ENCODE data around the gene DPP6.
"Not testable (repeated sequence)": the region's sequence is repeated elsewhere in the genome, so short reads cannot be mapped to it uniquely, and the experiment has no call there.

DPP6 gene

DNA sequence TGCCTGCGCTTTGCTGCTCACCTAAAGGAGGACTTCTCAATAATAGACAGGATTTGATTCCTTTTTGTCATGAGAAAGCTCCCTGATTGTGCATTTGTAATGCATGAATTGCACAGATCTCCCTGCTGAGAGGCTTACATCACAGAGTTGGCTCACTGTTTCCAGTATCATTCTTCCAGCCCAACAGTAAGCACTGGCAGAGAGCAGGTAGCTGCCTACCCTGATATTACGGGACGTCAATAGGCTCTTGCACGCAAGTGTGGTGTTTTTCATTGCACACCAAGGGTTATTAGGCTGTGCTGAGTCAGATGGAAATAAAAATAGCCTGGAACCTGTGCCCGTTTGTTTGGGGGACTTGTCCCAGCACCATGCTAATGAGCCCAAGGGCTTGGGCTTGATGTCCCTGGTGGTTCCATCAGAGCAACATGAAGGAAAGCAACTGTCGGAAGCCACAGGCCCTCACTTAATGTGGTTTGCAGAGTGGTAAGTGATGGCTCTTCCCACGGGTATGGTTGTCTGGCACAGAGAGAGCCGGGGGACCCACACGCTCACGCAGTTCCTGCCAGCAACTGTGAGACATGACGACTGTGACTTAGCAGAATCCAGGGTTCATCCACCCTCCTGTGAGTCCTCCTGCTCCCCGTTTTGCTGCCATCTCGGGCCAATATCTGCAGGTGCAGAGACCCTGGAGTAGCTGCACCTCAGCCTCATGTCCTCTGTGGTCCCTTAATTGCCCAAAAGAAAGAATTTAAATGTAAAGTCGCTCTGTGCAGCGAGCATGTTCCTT is 20.4 kb downstream of the DPP6 start:
- DNase-seq (ENCODE audit: low read depth), result not testable (repeated sequence)

DNA sequence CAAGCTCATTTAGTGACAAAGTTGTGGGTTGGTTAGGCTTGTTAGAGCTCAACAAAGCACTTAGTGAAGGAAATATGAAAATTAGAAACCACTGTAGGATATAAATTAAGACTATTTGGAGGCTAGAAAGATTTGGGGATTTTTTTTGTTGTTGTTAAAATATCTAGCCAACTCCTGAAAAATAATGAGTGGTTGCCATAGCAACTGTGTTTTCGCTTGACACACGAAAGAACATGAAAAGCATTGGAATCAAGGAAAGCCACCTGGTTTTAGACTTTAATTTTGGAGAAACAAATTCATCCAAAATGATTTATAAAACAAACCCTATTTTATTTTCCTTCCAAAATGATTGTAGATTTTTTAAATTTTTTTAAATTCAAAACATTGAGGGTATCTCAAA is 26.3 kb downstream of the DPP6 start:
- not testable (repeated sequence) for DNase-seq (ENCODE audit: low read depth)

DNA sequence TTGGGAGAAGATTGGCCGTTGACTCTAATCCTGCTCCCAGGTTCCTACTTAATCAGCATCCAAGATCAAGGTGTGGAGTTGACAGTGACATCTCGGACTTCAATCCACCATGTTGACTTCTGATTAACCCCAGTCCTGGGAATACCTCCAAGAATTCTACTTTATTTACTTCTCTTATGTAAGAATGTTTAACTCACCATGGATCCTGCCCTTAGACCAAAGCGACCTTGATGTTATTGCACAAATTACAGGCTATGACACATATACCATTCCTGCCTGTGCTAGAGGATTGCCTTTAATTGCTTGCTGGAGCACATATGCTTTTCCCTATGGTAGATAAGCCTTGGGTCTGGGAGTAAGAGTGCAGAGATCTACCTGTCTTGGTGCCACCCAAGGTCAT is 28.1 kb downstream of the DPP6 start:
- DNase-seq (ENCODE audit: low read depth), result not testable (repeated sequence)

DNA sequence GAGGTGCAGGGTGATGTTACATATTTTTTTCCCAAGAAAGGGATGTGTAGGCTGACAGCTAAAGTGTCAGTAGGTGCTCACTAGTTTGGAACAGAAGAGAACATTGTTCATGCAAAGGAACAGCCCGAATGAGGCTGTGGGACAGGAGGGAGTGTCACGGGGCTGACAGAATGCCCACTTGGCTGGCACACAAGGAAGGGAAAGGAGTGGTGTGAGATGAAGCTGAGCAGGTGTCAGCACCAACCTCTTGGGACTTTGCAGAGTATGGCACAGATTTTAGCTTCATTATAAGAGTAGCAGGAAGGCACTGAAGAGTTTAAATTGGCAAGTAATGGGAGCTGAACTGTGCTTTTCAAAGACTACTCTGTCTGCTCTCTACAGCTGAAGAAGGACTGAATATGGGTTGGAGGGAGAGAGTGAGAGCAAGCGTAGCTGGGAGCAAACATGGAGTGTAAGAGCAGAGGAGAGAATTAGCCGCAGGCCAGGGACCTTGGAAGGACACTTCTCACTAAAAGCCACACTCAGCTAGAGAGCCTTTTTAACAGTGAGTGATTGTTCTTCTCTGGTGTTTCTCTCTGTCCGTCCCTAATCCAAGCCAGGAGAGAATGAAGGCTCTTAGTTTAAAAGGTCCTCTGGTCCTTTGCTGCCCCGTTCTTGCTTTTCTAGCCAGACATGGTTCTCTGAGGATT is 35.0 kb downstream of the DPP6 start:
- DNase-seq (ENCODE audit: low read depth), result not testable (repeated sequence)

DNA sequence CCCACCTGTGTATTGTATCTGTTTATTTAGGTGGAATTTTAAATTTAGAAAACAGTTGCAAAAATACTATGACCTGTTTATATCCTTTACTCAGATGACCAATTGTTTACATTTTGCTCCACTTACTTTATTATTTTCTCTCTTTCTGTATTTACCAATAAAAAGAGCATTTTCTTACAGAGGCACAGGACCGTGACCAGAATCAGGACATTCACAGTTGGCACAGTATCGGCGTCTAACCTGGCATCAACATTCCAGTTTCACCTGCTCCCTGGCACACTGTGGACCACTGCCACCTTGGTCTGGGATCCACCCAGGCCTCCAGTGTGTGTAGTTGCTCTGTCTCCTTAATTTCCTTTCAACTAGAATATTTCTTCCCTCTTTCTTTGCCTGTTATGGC is 39.9 kb downstream of the DPP6 start:
- DNase-seq (ENCODE audit: low read depth), result not testable (repeated sequence)

DNA sequence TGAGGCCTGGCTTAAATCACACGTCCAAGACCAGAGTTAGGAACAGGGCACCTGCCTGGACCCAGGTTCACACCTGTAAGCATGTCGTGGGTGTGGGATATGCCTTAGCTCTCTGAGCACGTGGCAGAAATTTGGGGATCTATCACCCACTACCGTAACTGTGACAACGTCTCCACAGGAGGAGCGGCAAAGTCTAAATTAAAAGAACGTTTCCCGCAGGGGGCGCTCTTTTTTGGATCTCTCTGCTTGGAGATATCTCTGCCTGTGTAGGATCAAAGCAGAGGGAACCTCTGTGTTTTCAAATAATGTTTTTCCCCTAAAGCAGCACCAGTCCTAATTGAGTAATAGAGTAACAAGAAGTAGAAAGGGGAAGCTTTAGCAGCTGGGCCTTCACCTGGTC is 43.0 kb downstream of the DPP6 start:
- DNase-seq (ENCODE audit: low read depth), result not testable (repeated sequence)

DNA sequence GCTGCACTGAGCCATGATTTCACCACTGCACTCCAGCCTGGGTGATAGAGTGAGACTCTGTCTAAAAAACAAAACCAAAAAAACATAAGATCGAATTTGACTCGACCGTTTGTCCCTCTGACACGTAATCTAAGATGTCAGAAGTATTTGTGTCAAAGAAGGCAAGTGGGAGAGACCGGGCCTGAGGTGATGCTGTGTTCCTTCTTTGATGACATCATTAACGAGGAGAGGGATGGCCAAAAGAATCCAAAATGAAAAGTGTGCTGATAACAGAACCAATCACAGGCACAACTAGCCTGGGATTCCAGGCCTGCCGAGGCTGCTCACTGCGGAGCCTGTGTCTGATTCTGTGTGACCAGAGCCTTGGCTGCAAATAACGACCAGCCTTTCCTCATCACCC is 52.9 kb downstream of the DPP6 start:
- not testable (repeated sequence) for DNase-seq (ENCODE audit: low read depth)

DNA sequence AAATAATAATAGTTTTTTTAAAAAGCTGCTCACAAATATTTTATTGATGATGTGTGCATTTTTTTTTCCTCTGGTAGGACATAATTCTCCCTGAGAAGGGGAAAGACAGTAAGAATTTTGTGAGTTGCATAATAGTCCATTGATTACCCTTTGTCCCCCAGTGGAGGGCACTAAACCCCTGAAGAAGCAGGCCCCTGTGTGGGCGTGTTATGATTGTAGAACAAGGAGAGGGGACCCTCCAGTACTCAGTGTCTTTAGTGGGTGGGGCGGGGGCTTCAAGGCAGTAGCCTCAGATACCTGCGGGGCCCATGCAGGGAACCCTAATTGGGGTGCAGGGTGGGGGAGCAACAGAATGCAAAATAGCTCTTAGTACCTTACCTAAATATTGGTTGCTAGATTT is 57.4 kb downstream of the DPP6 start:
- not testable (repeated sequence) for DNase-seq (ENCODE audit: low read depth)

DNA sequence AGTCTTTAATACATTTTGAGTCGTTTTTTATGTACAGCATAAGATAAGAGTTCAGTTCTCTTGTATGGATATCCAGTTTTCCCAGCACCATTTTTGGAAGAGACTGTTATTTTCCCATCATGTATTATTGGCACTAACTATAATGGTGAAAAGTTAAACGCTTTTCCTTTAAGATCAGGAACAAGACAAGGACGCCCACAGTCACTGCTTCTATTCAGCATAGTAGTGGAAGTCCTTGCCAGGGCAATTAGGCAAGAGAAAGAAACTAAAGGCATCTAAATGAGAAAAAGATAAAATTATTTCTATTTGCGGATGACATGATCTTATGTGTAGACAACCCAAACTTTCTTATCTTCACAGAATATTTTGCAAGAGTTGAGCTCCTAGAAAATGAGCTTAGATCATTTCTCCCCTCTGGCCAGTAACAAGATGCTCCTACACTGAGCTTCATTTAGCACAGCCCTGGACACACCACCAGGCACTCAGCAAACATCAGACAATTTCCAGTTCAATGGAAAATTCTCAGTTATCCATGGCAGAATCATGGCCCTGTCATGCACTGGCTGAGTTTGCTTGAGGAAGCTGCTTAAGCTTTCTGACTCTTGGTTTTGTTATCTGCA is 61.6 kb downstream of the DPP6 start:
- not testable (repeated sequence) for DNase-seq (ENCODE audit: low read depth)

DNA sequence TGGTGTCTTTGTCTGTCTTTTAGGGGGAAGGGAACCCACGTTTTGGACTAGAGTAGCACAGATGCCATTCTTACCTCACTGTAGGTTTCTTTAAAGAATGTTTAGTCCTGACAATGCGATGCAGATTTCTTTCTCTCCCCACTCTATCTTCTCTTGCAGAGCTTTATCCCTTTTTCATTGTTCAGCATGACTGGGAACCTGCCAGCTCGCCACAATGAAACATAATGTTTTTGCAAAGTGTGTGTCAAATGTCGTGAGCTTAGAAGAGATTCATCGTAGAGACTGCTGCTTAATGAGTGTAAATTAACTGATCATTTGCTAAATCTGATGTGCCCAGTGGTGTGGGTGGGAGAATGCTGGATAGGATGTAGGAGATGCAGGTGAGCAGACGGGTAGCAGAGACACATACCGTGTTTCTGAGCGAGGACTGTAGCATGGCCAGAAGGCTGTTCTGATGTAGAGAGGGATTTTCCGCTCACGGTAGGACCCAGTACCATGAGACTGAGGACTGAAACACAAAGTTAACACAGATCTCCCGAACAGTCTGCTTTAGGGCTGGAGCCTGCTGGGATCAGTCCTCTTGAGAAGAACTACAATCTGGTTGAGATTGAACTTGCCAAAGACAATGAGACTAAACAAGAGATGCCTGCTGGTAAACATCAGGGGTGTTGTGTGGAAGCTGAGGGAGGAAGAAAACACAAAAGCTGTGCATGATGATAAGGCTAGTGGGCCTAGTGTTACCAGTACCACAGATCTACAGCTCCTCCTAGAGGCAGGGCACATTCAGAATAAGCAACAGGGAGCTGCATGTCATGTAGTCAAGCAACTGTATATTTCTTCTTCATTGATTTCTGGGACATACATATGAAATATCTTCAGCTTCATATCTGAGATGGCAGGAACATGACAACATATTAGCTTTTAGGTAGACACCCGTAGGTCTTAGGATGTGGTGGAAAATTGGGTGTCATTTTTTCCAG is 65.5 kb downstream of the DPP6 start:
- DNase-seq (ENCODE audit: low read depth), result not testable (repeated sequence)

DNA sequence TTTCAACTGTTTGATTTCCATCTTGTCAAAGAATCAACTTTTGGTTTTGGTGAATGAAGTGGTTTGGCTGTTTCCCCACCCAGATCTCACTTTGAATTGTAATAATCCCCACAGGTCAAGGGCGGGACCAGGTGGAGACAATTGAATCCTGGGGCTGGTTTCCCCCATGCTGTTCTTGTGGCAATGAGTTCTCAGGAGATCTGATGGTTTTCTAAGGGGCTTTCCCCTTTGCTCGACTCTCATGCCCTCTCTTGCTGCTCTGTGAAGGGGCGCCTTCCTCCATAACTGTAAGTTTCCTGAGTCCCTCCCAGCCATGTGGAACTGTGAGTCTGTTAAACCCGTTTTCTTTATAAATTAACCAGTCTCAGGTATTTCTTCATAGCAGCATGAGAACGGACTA is 68.6 kb downstream of the DPP6 start:
- not testable (repeated sequence) for DNase-seq (ENCODE audit: low read depth)

DNA sequence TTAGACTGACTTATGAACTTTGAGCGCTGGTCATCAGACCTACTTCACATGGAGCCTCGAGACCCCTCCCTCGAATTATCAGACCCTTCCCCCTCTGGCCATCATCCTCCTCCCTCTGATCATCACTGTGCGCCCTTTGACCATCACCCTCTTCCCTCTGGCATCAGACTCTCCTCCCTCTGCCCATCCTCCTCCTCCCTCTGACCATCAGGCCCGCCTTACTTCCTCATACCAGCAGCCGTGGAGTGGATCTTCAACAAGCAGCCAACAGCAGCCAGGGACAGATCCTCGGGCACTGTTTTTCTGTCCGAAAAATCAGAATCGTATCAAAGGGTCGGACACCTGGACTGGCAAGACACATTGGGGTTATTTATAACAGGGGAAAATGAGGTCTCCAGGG is 70.5 kb downstream of the DPP6 start:
- DNase-seq (ENCODE audit: low read depth), result not testable (repeated sequence)

DNA sequence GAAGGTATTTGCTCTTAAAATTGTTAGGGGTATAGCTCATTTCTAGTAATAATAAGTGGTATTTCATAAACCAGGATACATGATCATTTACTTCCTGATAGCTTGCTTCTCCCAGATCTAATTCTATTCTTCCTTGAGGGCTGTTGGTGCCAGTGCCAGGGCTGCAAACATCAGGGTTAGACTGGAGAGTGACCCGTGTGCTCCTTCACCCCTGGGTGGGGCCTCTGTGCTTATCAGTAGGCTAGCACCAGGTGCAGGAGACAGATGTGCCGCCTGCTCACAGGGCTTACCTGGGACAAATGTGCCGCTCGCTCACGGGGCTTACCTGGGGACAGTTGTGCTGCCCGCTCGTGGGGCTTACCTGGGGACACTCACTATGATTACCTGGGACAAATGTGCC is 71.2 kb downstream of the DPP6 start:
- not testable (repeated sequence) for DNase-seq (ENCODE audit: low read depth)

DNA sequence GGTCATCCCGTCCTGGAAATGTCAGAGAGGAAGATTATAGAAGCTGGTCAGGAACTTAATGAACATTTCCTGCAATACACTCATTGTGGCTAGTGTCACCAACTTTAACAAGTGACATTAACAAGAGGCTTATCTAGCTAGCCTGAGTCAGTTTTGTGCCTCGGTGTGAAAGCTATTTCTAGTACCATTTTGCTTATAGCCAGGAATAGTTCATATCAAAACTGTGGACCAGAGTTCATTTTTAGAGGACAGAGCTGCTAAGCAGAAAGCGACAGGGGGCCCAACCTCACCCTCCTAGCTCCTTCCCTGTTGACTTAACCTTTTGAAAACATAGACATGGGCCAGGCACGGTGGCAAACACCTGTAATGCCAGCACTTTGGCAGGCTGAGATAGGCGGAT is 76.9 kb downstream of the DPP6 start:
- not testable (repeated sequence) for DNase-seq (ENCODE audit: low read depth)

DNA sequence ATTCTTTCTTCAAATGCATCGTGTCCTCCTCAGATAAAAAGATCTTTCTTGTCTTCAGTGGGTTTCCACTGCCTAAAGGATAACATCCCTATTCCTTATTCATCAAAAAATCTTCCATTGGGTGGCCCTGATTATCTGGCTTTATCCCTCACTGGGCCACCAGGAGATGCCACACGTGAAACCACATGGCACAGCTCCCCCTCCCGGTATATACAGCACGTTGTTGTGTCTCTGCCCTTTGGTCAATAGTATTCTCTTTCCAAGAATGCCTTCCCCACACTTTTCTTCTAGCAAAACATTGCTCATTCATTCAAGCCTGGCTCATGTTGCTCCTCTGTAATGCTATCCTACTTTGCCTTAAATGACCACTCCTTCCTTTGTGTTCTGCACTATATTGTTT is 80.4 kb downstream of the DPP6 start:
- DNase-seq (ENCODE audit: low read depth), result not testable (repeated sequence)

DNA sequence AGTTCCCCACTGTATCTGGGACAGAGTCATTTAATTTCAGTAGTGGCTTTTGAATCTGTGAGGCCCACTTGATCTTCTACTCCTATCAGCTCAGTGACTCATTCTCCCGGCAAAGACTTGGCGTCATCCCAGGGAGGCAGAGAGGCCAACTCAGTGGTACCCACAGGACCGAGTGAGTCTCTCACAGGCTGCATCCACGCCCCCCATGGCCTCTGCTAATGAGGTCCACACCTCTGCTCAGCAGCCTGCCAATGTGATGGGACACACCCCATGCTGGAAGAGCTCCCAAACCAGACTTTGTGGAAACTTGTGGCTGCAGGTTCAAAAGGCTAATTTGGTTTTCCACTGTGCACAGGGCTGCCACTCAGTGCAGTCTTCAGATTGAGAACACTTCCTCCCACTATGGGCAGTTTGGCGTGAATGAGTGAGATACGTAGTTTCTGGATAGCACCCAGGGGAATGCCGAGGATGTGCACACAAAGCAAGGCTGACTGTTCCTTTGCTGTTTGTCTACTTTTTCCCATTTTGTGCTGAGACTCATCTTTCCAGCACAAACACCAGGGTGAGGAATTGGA is 81.6 kb downstream of the DPP6 start:
- DNase-seq (ENCODE audit: low read depth), result not testable (repeated sequence)

DNA sequence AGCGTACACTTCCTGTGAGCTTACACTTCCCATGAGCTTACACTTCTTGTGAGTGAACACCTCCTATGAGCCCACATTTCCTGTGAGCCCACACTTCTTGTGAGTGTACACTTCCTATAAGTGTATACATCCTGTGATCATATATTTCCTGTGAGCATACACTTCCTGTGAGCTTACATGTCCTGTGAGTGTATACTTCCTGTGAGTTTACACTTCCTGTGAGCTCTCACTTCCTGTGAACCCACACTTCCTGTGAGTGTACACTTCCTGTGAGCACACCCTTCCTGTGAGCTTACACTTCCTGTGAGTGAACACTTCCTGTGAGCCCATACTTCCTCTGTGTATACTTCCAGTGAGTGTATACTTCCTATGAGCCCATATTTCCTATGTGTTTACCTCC is 82.5 kb downstream of the DPP6 start:
- not testable (repeated sequence) for DNase-seq (ENCODE audit: low read depth)

DNA sequence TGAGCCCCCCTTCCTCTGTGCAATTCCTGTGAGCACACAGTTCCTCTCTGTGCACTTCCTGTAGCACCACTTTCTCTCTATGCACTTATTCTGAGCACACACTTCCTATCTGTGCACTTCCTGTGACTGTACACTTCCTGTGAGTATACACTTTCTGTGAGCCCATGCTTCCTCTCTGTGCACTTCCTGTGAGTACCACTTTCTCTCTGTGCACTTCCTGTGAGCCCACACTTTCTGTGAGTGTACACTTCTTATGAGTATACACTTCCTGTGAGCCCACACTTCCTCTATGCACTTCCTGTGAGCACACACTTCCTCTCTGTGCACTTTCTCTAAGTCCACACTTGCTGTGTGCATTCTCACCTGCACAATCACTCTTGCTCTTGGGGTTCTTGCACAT is 83.4 kb downstream of the DPP6 start:
- DNase-seq (ENCODE audit: low read depth), result not testable (repeated sequence)

DNA sequence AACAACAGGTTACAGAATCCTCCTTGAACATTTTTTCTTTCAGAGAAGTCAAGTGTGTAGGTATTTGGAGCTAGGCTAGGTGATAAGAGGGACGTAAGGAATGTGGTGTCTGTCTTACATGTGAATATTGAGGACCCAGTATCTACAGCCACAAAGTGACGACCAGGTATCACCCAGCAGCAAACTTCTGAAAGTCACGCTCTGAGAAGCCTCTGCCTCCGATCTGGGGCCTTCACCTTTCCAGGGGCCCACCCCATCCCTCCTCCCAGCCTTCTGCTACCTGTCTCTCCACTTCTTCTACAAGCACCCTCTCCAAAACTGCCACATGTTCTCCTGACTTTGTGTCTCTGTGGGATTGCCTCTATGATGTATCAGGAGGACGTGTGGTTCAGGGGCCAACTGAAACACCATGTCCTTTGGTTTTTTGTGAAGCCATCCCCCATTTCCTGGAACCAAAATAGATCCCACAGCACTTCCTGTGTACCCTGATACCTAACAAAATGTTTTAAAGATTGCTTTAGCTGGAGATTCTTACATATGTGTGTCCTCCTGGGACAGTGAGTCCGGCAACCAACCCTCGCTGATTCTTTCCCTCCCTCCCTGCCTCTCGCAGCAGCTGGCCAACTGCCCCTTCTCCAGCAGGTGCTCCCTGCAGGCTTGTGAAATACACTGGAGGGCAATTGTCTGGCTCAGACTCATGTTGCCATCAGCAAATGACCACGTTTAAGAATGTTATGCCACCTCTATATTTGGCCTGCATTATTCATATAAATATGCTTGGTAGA is 93.9 kb downstream of the DPP6 start:
- not testable (repeated sequence) for DNase-seq (ENCODE audit: low read depth)

DNA sequence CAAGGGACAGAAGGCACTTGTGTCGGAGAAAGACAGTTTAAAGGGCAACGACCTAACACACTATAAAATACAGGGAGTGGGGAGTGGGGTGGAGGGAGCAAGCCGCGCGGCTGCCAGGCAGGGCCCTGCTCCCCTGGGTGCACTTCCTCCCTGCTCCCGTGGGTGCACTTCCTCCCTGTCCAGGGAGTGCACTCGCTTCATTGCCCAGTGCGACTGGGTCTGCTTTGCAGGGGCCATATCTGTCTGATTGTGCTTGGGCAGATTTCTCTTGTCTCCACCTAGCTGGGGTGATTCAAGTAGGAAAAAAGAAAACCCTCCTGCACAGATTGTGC is 94.5 kb downstream of the DPP6 start:
- DNase-seq (ENCODE audit: low read depth), result not testable (repeated sequence)

Data from amniotic epithelial cell (primary cell).